Activated T-helper 2 cell treated with anti-CD3 and anti-CD28 coated beads, Interferon-gamma antibody, Interleukin-2, Interleukin-4, amounts not matched to agents 10 μg/mL and 5 μg/mL and 100 μg/mL, durations not matched to agents 14 hours and 24 hours and 36 hours (primary cell): Measurements from ENCODE around the gene ADCY3. TPM values are rescaled to one million over a fixed set of nuclear protein-coding genes. Genes with fewer than 3 reads are reported as not detected.

Experiments used
- DNase-seq: peaks from one replicate; pipeline ENCODE4 v3.0.0; 2021; ENCODE audit warnings: low spot score
- H3K27ac Mint-ChIP-seq: one replicate; pipeline ENCODE4 v1.8.0; 2021; ENCODE audit warnings: mixed read lengths
- H3K27me3 Mint-ChIP-seq: one replicate; pipeline ENCODE4 v1.8.0; 2021; ENCODE audit warnings: low read depth, mixed read lengths
- H3K36me3 Mint-ChIP-seq: one replicate; pipeline ENCODE4 v1.8.0; 2021; ENCODE audit warnings: low read depth, mixed read lengths
- H3K4me1 Mint-ChIP-seq: one replicate; pipeline ENCODE4 v1.8.0; 2021; ENCODE audit warnings: low read depth, mixed read lengths
- H3K4me3 Mint-ChIP-seq: one replicate; pipeline ENCODE4 v1.8.0; 2021; ENCODE audit warnings: low read depth, mild to moderate bottlenecking, moderate library complexity, mixed read lengths
- H3K9me3 Mint-ChIP-seq: one replicate; pipeline ENCODE4 v1.8.0; 2021; ENCODE audit warnings: mixed read lengths
- intact Hi-C: fragments of 100-400 bp; cut with micrococcal nuclease; formaldehyde crosslinking; loops from one replicate; pipeline ENCODE4 v1.15.1; 2023
- total RNA-seq: library from RNA; stranded (reverse); gene quantifications from 2 replicates; pipeline ENCODE4 v1.2.3, GENCODE V29; 2022

Gene ADCY3
- total RNA-seq, 1 donor from 2014 or later = 108 TPM

GRCh38 chr2:24877067-24877466, 43.0 kb downstream of the ADCY3 start:
- intact Hi-C loops = no loop called here
- H3K4me3 Mint-ChIP-seq = no peak overlapping the region
- H3K9me3 Mint-ChIP-seq = no peaks in the 10 kb centered on the region
- H3K27me3 Mint-ChIP-seq = no peaks in the 10 kb centered on the region
- H3K36me3 Mint-ChIP-seq = peaks cover 7% of the 10 kb centered on the region
- DNase-seq = no peak
- H3K27ac Mint-ChIP-seq = no peak overlapping the region
- peaks cover 11% of the 10 kb centered on the region for H3K4me1 Mint-ChIP-seq

DNA sequence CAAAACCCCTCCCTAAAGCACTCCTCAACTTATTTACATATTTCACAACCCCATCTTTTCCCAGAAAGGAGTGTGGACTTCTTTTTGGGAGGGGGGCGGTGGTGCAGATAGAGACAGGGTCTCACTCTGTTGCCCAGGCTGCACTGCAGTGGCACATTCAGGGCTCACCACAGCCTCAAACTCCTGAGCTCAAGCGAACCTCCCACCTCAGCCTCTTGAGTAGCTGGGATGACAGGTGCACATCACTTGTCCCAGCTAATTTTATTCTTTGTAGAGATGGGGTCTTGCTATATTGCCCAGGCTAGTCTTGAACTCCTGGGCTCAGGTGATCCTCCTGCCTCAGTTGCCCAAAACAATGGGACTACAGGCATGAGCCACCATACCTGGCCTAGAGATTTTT, 44.1 kb downstream of the ADCY3 start:
- H3K27ac Mint-ChIP-seq = no peak overlapping the region
- no peaks in the 10 kb centered on the region for H3K9me3 Mint-ChIP-seq
- H3K4me1 Mint-ChIP-seq = peaks cover 4% of the 10 kb centered on the region
- no peak overlapping the region for H3K4me3 Mint-ChIP-seq
- intact Hi-C loops = no loop called here
- no peaks in the 10 kb centered on the region for H3K27me3 Mint-ChIP-seq
- peaks cover 4% of the 10 kb centered on the region for H3K36me3 Mint-ChIP-seq
- no peak for DNase-seq

DNA sequence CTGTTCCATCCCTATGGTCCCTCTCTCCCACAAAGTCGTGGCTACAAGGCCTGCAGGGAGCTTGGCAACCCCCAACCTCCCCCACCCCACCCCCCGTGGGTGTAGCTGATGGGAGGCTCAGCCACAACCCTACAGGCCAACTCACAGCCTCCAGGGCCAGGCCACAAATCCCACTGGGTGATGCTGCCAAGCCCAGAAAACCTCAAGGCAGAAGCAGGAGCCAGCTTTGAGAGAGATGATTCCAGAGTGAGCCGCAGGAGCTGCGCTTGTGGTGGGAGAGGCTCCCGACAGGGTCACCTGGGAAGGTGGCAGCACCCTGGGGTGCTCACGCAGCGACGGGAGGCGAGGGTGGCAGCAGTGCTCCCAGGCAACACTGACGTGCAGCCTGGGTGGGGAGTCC, 44.8 kb downstream of the ADCY3 start:
- H3K36me3 Mint-ChIP-seq = peaks cover 4% of the 10 kb centered on the region
- no peaks in the 10 kb centered on the region for H3K27me3 Mint-ChIP-seq
- no peak overlapping the region for H3K27ac Mint-ChIP-seq
- no peak overlapping the region for H3K4me3 Mint-ChIP-seq
- H3K4me1 Mint-ChIP-seq = peaks cover 2% of the 10 kb centered on the region
- intact Hi-C loops = no loop called here
- no peaks in the 10 kb centered on the region for H3K9me3 Mint-ChIP-seq
- no peak for DNase-seq

- intact Hi-C loops = no loop called here
- Mint-ChIP-seq H3K27me3 (no peaks in the 10 kb centered on the region), H3K9me3 (no peaks in the 10 kb centered on the region), H3K4me3 (no peak overlapping the region), H3K4me1 (peaks cover 2% of the 10 kb centered on the region), H3K36me3 (peaks cover 4% of the 10 kb centered on the region), H3K27ac (no peak overlapping the region)
- no peak for DNase-seq
Observed at GRCh38 chr2:24874035-24874434, 46.0 kb downstream of the ADCY3 start.

DNA sequence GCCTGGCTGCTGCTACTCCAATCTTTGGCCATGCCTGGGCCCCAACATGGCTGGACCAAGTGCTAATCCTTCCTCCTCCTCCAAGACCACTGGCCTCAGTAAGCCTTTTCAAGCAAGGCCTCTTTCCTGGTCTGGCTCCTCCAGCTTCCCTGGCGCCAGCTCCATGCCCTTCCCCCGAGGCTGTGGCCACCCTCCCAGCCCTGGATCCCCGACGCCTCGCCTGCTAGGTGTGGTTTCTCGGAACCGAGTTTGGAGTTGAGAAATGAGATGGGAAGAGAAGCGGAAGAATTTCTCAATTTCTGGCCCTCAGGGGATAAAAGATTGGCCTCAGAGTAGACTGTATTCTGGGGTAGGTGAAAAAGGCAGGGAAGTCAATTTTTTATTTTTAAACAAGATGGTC, 46.4 kb downstream of the ADCY3 start:
- intact Hi-C loops = no loop called here
- H3K9me3 Mint-ChIP-seq = no peaks in the 10 kb centered on the region
- H3K4me3 Mint-ChIP-seq = no peak overlapping the region
- peaks cover 2% of the 10 kb centered on the region for H3K4me1 Mint-ChIP-seq
- H3K36me3 Mint-ChIP-seq = peaks cover 4% of the 10 kb centered on the region
- DNase-seq = no peak
- no peak overlapping the region for H3K27ac Mint-ChIP-seq
- no peaks in the 10 kb centered on the region for H3K27me3 Mint-ChIP-seq

- DNase-seq = no peak
- H3K4me3 Mint-ChIP-seq = no peak overlapping the region
- H3K36me3 Mint-ChIP-seq = peaks cover 6% of the 10 kb centered on the region
- peaks cover 2% of the 10 kb centered on the region for H3K4me1 Mint-ChIP-seq
- no peaks in the 10 kb centered on the region for H3K9me3 Mint-ChIP-seq
- H3K27ac Mint-ChIP-seq = no peak overlapping the region
- H3K27me3 Mint-ChIP-seq = no peaks in the 10 kb centered on the region
- intact Hi-C loops = no loop called here
Observed at GRCh38 chr2:24872344-24873115, 47.5 kb downstream of the ADCY3 start.

DNA sequence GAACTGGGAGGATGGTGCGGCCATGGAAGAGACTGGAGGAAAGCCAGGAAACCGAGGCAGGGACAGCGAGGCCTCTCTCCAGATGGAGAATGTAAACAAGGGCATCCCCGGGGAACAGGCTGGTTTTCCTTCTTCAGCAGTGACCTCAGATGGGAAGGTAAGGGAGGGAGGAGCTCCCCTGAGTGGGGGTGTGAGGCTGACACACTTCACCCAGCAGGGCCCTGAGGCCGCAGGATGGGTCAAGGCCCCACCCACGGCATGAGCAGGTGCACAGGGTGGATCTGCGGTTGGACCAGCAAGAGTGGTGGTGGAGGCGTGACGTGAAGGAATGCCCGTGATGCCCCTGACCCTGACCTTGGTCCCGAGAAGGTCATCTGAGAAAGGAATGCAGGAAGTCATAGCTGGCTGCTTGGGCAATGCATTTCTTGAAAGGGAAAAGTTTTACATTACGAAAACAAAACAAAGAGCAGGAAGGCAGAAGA, 48.1 kb downstream of the ADCY3 start:
- H3K4me1 Mint-ChIP-seq = peaks cover 4% of the 10 kb centered on the region
- no peaks in the 10 kb centered on the region for H3K27me3 Mint-ChIP-seq
- H3K4me3 Mint-ChIP-seq = no peak overlapping the region
- H3K27ac Mint-ChIP-seq = no peak overlapping the region
- DNase-seq = no peak
- intact Hi-C loops = no loop called here
- H3K9me3 Mint-ChIP-seq = no peaks in the 10 kb centered on the region
- H3K36me3 Mint-ChIP-seq = peaks cover 10% of the 10 kb centered on the region

DNA sequence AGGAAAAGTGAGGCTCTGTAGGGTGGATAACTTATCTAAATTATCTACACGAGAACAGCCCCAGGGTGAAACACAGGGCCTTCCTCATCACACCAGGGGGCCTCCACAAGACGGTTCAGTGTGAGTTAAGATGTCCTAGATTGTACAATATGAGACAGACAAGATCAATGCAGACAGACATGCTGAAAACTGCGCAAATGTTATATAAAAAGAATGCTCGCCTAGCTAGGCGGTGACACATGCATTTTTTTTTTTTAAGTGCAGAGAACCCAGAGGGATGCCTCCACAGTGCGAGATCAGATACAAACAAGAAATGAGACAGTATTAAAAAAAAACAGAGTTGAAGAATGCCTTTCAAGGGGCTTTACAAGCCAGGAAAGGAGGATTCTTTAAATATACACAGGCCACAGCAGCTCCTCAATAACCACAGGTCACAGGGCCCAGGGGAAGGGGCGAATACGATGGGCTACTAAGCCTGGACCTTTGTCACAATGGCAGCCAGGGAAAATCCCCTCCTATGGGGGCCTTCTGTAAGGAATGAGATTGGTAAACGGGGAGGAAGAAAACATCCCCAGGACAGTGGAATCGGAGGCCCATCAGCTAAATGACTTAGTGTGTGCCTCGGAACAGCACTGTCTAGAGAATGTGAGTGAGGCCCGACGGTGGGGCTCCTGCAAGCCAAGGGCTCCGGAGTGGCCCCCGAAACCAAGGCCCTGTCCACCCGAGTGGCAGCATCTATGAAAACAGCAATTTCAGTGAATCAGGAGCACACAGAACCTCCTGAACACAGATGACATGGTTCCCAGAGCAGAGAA, 48.9 kb downstream of the ADCY3 start:
- H3K4me1 Mint-ChIP-seq = peaks cover 7% of the 10 kb centered on the region
- peaks cover 14% of the 10 kb centered on the region for H3K36me3 Mint-ChIP-seq
- no peak overlapping the region for H3K27ac Mint-ChIP-seq
- no peaks in the 10 kb centered on the region for H3K9me3 Mint-ChIP-seq
- intact Hi-C loops = no loop called here
- DNase-seq = no peak
- H3K4me3 Mint-ChIP-seq = no peak overlapping the region
- H3K27me3 Mint-ChIP-seq = no peaks in the 10 kb centered on the region

DNA sequence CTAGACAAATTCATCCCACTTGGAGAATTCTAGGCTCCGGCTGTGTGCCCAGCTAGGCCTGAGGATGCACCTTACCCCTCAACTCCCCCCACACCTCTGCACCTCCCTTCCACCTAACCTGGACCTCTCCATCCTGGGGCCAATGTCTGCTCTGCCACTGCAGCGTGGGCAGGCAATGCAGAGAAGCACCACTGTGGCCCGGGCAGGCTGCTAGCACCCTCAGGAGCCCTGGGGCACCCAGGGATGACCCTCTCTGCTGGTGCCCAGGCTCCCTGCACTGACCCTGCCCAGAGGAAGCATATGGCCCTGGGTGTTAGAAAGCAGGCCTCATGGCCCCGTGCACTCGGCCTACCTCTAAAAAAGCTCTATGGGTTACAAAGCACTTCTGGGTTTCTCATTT, 49.6 kb downstream of the ADCY3 start:
- Mint-ChIP-seq H3K4me1 (peaks cover 7% of the 10 kb centered on the region), H3K27ac (no peak overlapping the region), H3K27me3 (no peaks in the 10 kb centered on the region), H3K36me3 (peaks cover 14% of the 10 kb centered on the region), H3K4me3 (no peak overlapping the region), H3K9me3 (no peaks in the 10 kb centered on the region)
- intact Hi-C loops = no loop called here
- no peak for DNase-seq

GRCh38 chr2:24866946-24867345, 53.1 kb downstream of the ADCY3 start:
- no peaks in the 10 kb centered on the region for H3K9me3 Mint-ChIP-seq
- peaks cover 9% of the 10 kb centered on the region for H3K36me3 Mint-ChIP-seq
- no peak overlapping the region for H3K4me3 Mint-ChIP-seq
- no peak for DNase-seq
- H3K27me3 Mint-ChIP-seq = no peaks in the 10 kb centered on the region
- H3K27ac Mint-ChIP-seq = no peak overlapping the region
- H3K4me1 Mint-ChIP-seq = peaks cover 7% of the 10 kb centered on the region
- intact Hi-C loops = no loop called here

- intact Hi-C loops = no loop called here
- Mint-ChIP-seq H3K36me3 (peaks cover 9% of the 10 kb centered on the region), H3K27ac (no peak overlapping the region), H3K4me3 (no peak overlapping the region), H3K9me3 (no peaks in the 10 kb centered on the region), H3K27me3 (no peaks in the 10 kb centered on the region), H3K4me1 (peaks cover 7% of the 10 kb centered on the region)
- DNase-seq = no peak
Observed at GRCh38 chr2:24863641-24864040, 56.4 kb downstream of the ADCY3 start.

GRCh38 chr2:24861500-24861899, 58.5 kb downstream of the ADCY3 start:
- Mint-ChIP-seq H3K4me1 (no peaks in the 10 kb centered on the region), H3K27ac (no peak overlapping the region), H3K36me3 (peaks cover 2% of the 10 kb centered on the region), H3K4me3 (no peak overlapping the region), H3K27me3 (no peaks in the 10 kb centered on the region), H3K9me3 (no peaks in the 10 kb centered on the region)
- DNase-seq = no peak
- intact Hi-C loops = no loop called here

DNA sequence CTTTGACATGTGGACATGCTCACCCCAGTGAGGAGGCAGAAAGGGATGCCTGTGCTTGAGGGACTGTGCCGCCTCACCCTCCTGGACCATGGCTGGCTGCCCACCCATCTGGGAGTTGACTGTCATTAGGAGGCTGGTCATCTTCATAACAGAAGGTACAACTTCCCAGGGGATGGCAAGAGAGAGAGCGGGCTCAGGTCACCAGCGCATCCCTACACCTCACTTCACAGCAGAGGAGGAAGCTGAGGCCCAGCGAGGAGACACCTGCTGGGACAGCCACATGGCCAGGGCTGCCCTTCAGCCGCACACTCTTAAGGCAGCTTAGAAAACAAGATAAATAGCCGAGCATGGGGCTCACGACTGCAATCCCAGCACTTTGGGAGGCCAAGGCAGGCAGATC, 59.4 kb downstream of the ADCY3 start:
- intact Hi-C loops = no loop called here
- Mint-ChIP-seq H3K9me3 (no peaks in the 10 kb centered on the region), H3K4me1 (no peaks in the 10 kb centered on the region), H3K27me3 (no peaks in the 10 kb centered on the region), H3K27ac (no peak overlapping the region), H3K4me3 (no peak overlapping the region), H3K36me3 (peaks cover 8% of the 10 kb centered on the region)
- DNase-seq = no peak
